HK-2 (cell line): ENCODE data around the gene ST13.
"Not testable (repeated sequence)": the region's sequence is repeated elsewhere in the genome, so short reads cannot be mapped to it uniquely, and the experiment has no call there.

ENCODE experiments used
- DNase-seq: peaks from one replicate; pipeline ENCODE4 v3.0.0-alpha.2; 2018; ENCODE audit not compliant: unreplicated experiment

ST13 gene

DNA sequence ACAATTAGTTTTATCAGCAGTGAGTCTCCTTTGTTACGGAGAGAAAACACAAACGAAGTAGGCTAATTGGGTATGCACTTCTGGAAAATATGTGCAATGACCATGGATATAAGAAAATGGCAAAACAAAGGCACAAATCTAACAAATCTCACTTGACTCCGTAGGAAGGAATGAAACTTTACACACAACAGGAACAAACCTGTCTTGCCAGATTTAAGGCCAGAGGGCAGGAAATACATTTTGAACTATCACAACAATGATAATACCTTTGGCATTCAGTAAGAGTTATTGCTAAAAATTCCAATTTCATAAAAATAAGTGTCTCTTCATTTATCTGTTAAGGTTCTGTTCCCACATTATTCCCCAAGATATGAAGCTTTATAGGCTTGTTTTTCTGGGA, 73.9 kb downstream of the ST13 start:
- DNase-seq = no peak

DNA sequence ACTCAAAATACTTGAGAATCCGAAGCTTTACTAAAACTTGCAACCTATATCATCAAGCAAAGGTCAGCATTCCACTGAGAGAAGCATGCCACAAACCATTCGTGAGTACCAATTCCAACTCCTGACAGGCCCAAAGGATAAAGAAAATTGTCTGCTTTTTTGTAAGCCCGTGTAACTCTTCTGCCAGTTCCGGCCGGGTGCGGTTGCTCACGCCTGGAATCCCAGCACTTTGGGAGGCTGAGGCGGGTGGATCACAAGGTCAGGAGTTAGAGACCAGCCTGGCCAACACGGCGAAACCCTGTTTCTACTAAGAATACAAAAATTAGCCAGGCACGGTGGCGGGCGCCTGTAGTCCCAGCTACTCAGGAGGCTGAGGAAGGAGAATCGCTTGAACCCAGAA, 74.7 kb downstream of the ST13 start:
- DNase-seq = not testable (repeated sequence)
